HG03159 (cell line): Measurements from ENCODE around the gene HIPK3.
"Not testable (repeated sequence)": the region's sequence is repeated elsewhere in the genome, so short reads cannot be mapped to it uniquely, and the experiment has no call there.

Experiments used
- ATAC-seq: cut with Tn5 transposase; IDR thresholded peaks from one replicate; pipeline ENCODE4 v1.9.1; 2021; ENCODE audit warnings: mild to moderate bottlenecking, moderate library complexity; ENCODE audit not compliant: unreplicated experiment

Gene HIPK3

DNA sequence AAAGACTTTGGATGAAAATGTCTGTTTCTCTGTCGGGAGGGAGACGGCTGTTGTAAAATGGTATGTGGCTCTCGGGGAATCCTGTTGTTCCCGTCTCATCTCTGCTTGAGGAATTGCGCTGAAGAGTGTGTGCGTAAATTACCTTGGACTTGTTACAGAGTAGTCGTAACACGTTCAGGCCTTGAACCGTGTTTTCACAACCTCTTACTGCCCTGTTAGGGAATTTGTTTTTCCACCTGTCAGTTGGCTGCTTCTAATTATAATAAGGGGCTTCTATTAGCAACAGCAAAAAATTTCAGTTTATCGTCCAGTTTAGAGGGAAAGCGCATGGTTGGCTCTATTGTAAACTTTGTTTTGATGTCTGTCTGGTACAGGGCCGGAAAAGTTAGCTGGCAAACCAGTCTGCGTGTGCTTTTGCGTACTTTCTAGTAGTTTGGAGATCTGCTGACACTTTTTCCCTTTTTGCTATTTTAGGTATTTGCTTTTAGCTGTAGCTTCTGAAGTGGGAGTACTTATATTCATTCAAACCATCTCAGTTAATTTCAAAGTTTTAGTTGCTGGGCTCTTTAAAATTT is 1.5 kb downstream of the HIPK3 start:
- ATAC-seq, result peak; percentile 8

DNA sequence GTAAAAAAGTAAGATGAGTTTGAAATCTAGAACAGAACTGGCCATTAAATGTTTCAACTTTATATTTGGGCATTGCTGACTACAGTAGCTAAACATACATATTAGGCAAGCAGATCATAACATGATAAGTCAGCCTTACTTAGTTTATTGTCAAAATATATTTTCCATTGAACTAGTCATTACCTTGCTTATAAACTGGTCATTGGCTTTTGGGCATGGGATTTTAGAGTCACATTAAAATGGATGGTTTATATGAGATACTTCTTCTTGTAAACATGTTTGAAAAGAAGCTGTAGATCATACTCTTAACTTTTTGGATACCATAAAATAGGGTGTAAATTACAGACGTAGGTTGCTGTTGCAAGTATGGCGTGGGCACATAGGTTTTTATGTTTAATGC is 2.7 kb downstream of the HIPK3 start:
- ATAC-seq, result no peak

DNA sequence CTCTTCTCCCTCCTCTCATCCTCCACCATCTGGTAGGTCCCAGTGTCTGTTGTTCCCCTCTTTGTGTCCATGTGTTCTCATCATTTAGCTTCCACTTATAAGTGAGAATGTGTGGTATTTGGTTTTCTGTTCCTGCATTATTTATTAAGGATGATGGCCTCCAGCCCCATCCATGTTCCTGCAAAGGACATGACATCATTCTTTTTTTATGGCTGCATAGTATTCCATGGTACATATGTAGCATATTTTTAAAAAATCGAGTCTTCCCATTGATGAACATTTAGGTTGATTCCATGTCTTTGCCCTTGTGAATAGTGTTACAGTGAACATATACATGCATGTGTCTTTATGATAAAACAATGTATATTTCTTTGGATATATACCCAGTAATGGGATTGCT is 4.2 kb downstream of the HIPK3 start:
- ATAC-seq, result not testable (repeated sequence)

DNA sequence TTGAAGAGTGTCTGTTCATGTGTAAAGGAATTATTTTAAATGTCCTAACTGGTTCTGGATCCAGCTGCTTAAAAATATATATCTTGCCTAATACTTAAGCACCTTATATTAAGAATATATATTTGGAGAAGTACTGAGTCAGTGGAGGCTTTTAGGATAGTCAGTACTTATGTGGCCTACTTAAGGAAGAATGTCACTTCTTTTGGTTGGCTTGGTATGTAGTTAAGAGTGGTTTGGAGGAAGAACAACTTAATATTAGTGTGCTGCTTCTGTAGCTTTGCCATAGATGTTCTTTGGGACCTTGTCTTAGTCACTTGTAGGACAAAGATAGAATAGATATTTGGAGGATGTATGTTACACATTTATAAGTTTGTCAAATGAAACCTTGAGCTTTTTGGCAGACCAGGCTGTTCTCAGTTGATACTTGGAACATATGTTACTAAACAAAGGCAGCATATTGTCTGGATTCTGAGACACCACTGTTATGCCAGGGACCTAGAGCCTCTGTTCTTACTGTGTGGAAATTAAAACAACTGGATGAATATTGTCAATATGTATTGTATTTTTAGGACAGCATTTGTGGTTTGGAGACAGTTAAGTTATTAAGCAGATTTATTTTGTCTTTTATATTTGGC is 4.9 kb downstream of the HIPK3 start:
- ATAC-seq, result no peak

DNA sequence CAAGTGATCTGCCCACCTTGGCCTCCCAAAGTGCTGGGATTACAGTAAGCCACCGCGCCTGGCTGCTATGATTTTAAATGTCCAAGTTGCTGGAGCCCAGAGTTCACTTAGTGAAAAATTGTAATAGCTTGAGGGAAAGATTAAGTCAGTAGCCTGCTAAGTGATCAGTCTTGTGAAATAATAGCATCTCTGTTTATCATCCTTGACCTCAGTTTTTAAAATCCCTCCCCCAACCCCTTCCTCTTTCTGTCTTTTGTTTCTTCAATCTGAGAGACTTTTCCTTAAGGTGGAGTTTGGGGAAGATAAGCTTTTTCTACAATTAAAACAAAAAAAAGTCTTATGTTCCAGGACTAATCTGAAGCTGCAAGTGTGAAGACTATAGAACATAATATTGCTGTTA is 6.4 kb downstream of the HIPK3 start:
- no peak for ATAC-seq

DNA sequence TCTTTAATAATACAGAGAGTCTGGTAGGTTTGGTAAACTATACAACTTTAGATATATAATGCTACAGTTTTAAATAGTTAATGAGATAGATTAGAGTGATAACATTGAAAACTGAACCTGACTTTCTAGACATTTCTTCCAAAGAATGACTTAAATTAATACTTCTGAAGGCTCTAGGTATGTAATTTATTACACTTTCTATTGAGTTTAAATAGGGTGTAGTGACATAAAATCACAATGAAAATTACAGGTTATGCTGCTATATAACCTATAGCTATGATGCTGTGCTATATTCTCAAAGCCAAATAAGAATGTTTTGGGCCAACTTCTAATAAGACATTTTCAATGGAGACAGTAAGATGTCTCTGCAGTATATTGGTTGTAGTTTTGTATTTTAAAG is 7.7 kb downstream of the HIPK3 start:
- no peak for ATAC-seq

DNA sequence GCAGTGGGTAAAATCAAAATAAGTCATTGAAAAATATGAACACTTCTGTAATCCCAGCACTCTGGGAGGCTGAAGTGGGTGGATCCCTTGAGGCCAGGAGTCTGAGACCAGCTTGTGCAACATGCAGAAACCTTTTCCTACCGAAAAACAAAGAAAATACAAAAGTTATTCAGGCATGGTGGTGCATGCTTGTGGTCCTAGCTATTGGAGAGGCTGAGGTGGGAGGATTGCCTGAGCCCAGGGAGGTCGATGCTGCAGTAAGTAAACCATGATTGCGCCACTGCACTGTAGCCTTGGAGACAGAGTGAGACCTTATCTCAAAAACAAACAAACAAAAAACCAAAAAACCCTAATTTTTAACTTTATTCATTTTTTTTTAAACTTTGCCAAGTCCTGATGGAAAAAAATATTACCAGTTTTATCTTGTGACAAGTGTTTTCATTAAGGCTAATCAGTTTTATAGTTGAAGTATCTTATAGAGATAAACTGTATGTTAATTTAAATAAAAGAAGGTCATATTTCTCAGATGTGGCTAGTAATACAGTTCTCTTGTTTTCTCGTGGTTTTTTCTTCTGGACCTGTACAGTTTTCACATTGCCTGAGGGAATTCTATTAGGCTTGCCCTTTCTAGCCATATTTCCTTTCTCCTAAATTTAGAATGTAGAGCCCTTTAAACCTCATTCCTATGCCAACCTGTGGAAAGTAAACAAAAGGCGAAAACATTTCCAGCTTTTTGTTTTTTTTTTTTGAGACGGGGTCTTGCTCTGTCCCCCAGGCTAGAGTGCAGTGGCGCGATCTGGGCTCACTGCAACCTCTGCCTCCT is 9.4 kb downstream of the HIPK3 start:
- ATAC-seq, result no peak

DNA sequence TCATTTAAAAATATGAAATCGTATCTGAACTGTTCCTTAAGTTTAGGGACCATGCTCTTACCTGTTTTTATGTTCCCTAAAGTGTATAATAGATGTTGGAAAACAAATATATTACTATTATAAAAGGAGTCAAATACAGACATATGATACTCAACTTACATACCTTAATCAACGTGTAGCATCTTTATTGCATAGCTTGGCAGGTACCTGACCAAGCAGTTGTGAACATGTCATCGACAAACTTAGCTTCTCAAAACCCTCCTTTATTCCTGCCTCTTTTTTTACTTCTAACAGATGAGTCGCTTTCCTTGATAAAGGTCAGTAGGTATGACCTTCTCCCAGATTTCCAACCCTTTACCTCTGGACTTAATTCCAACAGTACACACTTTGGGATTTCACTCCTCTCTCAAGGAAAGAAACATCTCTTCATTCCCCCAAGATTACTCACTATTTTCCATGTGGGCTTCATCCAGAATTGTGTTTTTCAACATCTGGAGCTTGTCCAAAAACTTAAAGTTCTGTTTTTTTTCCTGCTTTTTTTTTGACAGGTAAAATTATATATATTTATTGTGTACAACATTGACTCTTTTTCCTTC is 11.9 kb downstream of the HIPK3 start:
- no peak for ATAC-seq

DNA sequence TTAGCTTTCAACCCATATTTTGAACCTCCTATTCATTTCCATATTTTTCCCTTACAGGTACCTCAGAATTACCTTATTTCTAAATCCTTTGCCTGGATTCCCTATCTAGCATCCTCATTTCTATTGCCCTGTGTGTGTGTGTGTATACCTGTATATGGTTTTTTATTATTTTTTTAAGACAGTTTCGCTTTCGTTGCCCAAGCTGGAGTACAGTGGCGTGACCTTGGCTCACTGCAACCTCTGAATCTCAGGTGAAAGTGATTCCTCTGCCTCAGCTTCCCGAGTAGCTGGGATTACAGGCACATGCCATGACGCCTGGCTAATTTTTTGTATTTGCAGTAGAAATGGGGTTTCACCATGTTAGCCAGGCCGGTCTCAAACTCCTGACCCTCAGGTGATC is 12.6 kb downstream of the HIPK3 start:
- ATAC-seq, result no peak

DNA sequence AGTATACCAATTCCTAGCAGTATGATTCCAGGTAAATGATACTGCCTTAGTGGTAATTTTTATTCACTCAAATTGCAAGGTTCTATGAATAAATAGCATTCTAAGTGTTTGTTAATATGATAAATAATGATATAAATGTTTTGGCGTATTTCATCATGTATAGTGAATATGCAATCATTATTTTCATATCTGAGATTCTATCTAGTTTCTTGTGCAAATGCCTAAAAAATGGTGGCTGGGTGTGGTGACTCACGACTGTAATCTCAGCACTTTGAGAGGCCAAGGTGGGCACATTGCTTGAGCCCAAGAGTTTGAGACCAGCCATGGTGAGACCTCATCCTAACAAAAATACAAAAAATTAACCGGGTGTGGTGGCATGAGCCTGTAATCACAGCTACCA is 13.9 kb downstream of the HIPK3 start:
- ATAC-seq, result no peak

DNA sequence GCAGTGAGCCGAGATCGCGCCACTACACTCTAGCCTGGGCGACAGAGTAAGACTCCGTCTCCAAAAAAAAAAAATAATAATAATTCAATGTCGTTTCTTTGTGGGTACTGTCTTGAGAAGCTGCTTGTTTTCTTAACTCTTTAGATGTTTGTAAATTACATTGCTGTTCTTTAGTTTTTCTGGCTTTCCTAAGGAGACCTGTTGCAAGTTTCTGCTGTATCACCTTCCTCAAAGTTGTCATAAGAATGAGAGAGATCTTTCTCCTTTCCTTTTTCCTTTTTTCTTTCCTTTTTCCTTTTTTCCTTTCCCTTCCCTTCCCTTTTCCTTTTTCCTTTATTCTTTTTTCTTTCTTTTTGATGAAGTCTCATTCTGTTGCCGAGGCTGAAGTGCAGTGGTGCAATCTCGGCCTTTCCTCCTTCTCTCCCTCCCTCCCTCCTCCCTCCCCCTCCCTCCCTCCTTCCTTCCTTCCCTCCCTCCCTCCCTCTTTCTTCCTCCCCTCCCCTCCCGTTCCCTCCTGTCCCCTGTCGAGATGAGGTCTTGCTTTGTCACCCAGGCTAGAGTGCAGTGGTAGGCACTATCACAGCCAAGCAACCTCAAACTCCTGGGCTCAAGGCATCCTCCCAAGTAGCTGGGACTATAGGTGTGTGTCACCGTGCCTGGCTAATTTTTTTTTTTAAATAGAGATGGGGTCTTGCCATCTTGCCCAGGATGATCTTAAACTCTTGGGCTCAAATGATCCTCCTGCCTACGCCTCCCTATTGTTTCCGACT is 15.3 kb downstream of the HIPK3 start:
- no peak for ATAC-seq

DNA sequence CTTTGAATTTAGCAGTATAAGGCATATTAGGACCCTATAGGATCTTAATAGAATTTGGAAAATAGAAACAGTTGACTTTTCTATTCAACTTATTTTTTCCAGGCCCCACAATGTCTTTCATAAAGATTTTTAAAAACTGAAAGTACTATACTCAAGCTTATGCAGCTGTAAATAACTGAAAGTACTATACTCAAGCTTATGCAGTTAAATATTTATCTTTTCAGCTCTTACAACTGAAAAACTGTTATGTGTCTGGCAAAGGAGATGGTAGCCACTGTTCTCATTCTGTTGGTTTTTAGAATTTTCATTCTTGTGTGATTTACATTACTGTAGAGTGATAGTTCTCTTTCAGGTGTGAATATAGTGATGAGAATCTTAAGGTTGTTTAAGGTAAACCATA is 16.5 kb downstream of the HIPK3 start:
- no peak for ATAC-seq

DNA sequence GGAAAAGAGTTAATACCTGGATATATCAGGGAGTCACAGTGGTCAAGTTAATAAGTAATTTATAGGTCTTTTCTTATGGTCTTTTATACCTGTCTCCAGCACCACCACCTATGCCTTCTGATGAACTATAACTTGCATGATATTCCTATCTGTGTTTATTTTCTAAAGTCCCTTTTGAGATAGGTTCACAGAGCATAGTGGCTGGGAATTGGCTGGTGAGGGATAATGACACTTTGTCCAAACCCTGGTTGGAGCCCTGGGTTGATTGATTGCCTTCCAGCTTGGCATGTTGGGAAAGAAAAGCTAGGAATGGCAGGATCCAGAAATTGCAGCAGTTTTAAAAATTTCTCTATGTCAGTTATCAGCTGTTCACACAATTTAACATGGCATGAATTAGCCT is 23.2 kb downstream of the HIPK3 start:
- ATAC-seq, result no peak

DNA sequence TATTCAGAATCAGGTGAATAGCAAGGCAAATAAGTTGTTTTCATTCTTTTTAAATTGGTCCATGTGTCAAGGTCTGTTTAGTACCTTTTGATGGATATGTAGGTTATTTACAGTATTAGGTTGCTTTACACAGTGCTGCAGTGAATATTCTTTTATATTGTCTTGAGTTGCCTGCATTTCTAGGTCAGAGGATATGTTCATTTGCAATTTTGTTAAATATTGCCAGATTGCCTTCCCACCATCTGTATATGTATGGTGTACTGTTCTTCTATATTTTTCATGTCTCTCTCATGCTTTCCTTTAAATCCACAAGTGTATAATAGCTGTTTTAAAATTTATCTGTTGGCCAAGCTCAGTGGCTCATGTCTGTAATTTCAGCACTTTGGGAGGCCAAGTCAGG is 24.6 kb downstream of the HIPK3 start:
- no peak for ATAC-seq

DNA sequence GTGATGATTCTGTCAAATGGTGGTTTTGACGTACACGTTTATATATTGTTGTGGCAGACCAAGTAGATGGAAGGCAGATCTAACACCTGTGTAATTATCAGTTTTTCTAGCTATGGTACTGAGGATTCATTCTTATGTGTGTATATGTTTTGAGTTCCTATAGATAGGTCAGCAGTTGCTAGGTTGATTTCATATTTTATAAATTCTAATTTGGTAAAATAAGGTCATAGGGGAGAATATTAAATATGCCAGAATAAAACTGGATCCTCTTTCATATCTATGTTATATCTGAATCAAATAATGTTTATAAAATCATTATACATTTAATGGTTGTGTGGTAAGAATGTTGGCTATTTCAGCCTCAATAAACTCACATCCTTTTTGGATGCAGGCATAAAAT is 27.6 kb downstream of the HIPK3 start:
- no peak for ATAC-seq

DNA sequence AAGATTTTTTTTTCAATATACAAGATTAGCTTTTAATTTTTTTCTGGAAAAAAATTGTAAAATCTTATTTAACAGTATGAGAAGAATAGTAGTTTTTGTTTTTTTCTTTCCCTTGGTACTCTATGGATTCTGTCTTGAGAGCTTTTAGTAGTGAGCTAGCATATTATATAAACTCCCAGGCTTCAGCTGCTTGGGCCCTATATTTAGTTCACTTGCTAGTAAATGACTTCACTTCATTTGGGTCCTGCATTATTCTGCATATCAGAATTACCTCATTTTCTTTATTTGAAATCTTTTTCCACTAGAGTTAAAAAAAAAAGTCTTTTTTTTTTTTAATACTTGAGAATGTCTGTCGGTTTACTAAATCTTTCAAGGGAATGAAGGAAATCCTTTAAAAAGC is 33.1 kb downstream of the HIPK3 start:
- no peak for ATAC-seq

DNA sequence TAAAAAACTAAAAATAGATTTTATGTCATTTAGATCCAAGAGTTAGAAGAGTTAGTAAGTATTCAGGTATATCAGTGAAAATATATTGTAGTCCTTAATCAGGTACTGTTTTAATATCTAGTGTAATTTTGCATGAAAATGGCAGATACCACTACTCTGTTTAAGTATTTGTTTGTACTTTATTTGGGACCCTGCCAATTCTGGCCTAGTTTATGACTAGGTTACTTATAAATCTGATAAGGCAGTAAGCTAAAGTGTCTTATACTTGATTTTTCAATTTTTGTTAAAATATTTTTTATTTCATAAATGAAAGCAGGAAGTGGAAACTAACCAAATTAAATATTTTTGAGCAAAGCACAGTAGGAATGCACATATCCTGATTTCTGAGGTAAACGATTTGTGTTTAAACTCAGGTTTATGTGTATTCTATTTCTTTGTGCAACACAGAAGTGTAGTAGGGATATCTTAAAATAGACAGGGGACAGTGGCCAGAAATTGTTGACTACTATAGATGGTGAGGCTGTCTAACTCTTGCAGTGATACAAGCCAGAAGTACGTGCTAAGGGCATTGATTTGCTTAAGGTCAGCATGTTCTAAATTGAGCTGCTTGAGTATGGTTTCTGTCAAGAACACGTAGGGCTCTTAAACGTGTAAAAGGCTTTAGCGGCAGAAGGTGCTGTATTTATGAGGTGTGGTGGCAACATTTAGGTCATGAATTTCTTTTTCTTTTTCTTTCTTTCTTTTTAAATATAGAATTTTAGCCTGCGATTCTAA is 34.0 kb downstream of the HIPK3 start:
- peak; percentile 50 for ATAC-seq

DNA sequence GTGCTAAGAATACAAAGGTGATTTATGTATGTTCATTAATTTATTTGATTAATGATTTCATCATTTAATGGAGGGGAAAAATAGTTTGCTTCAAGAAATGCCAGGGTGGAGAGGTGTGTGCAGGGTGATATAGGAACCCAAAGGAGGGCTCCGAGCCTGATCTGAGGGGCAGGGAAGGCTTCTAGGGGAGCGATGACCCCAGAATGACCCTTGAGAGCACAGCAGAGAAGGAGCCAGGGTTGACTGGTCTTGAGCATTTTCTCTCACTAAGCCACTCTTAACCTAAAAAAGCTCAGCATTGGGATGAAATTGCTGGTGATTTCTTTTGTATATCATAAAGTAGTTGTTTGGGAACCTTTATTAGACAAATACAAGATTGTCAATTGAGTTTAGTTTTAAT is 35.1 kb downstream of the HIPK3 start:
- no peak for ATAC-seq

DNA sequence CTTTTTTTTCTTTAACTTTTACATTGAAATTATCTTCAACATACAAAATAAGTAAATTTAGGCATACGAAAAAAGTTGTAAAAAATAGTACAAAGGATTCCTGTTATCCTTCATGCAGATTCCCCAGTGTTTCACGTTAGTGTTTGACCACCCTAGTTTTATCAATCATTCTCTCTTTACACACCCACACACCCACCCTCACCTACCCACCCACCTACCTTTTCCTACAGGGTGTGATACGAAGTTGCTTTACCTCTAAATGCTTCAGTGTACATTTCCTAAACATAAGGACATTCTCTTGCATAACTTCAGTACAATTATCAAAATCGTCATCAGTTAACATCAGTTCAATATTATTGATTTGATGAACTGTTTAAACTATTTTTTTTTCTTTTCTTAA is 37.0 kb downstream of the HIPK3 start:
- no peak for ATAC-seq

DNA sequence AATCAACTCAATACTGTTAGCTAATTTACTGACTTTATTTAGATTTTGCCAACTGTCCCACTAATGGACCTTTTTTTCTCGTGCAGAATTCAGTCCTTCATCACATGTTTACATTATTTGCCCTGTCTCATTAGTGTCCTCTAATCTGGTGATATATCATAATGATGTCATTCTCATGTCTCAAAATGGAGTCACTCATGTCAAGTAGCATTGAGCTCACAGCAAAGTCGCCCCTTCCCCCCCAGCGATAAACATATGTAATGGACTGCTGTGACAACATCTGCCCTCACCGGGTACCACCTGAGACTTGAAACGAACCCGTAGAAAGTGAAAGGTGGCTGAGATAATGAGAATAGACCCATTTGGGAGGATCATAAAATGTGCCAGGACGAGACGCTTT is 37.6 kb downstream of the HIPK3 start:
- ATAC-seq, result no peak
